T-helper 1 cell treated with Interleukin-12 subunit alpha and Interleukin-12 subunit beta and Interleukin-4 antibody, amounts not matched to agents 30 ng/mL and 1 ng/mL, for 36 hours (primary cell): Measurements from ENCODE around the gene GLYAT. TPM values are rescaled to one million over a fixed set of nuclear protein-coding genes. Genes with fewer than 3 reads are reported as not detected.
"Not testable (repeated sequence)": the region's sequence is repeated elsewhere in the genome, so short reads cannot be mapped to it uniquely, and the experiment has no call there.

ENCODE experiments used
- intact Hi-C: fragments of 100-400 bp; cut with micrococcal nuclease; formaldehyde crosslinking; loops from one replicate; pipeline ENCODE4 v1.15.1; 2024
- total RNA-seq: library from RNA; stranded (reverse); gene quantifications from 2 replicates; pipeline ENCODE4 v1.2.3, GENCODE V29; 2022

Gene GLYAT
- total RNA-seq, 1 donor from 2014 or later: not detected

- intact Hi-C loops: no loop called here
Measured at GRCh38 chr11:58744988-58745704, 13.4 kb upstream of the GLYAT start.

- intact Hi-C loops: loop anchor here (2.0 kb wide), 1 partner anchor 68 kb away; no protein-coding TSS in a partner anchor
Measured at GRCh38 chr11:58742981-58743880, 11.5 kb upstream of the GLYAT start.

GRCh38 chr11:58742140-58742539 is 10.4 kb upstream of the GLYAT start:
- intact Hi-C loops: loop anchor here (2.0 kb wide), 1 partner anchor 67 kb away; no protein-coding TSS in a partner anchor

- intact Hi-C loops: no loop called here
Measured at GRCh38 chr11:58741127-58741526, 9.4 kb upstream of the GLYAT start.

GRCh38 chr11:58740447-58740846 is 8.7 kb upstream of the GLYAT start:
- intact Hi-C loops: no loop called here

GRCh38 chr11:58739725-58740430 is 8.1 kb upstream of the GLYAT start:
- intact Hi-C loops: no loop called here

- intact Hi-C loops: no loop called here
Measured at GRCh38 chr11:58734681-58735490, 3.1 kb upstream of the GLYAT start.

- intact Hi-C loops: no loop called here
Measured at GRCh38 chr11:58730507-58731089, 1.1 kb downstream of the GLYAT start.

- intact Hi-C loops: no loop called here
Measured at GRCh38 chr11:58727415-58727797, 4.3 kb downstream of the GLYAT start.

GRCh38 chr11:58726737-58727414 is 4.9 kb downstream of the GLYAT start:
- intact Hi-C loops: no loop called here

GRCh38 chr11:58719406-58720117 is 12.2 kb downstream of the GLYAT start:
- intact Hi-C loops: no loop called here

GRCh38 chr11:58712531-58712930 is 19.2 kb downstream of the GLYAT start:
- intact Hi-C loops: no loop called here

- intact Hi-C loops: no loop called here
Measured at GRCh38 chr11:58711832-58712231, 19.9 kb downstream of the GLYAT start.

- intact Hi-C loops: no loop called here
Measured at GRCh38 chr11:58707767-58708166, 24.0 kb downstream of the GLYAT start.

GRCh38 chr11:58696825-58697224 is 34.9 kb downstream of the GLYAT start:
- intact Hi-C loops: not testable (repeated sequence)

GRCh38 chr11:58693026-58693425 is 38.7 kb downstream of the GLYAT start:
- intact Hi-C loops: no loop called here

- intact Hi-C loops: no loop called here
Measured at GRCh38 chr11:58691675-58692074, 40.1 kb downstream of the GLYAT start.

- intact Hi-C loops: no loop called here
Measured at GRCh38 chr11:58688789-58689503, 42.8 kb downstream of the GLYAT start.
